H1 (cell line): Measurements from ENCODE around the gene LHFPL6. TPM values are rescaled to one million over a fixed set of nuclear protein-coding genes. Genes with fewer than 3 reads are reported as not detected.

Experiments
- CTCF ChIA-PET: fragments of 300-600 bp; sonication (Branson Sonifier 250); formaldehyde crosslinking; loops from one replicate; lab custom pipeline; 2021; ENCODE audit not compliant: partially characterized antibody; lab: Charles Lee
- POLR2A ChIA-PET: fragments of 300-600 bp; sonication (Branson Sonifier 250); formaldehyde crosslinking; loops from one replicate; lab custom pipeline; 2021; ENCODE audit warnings: inconsistent platforms; ENCODE audit not compliant: partially characterized antibody; lab: Charles Lee
- DNase-seq, 2 experiments: peaks; one replicate each; pipeline versions ENCODE4 v3.0.0 to v3.0.0-alpha.2; 2010 to 2022; ENCODE audit warnings: low spot score in 2 of 2, low read depth in 1 of 2, mixed read lengths in 1 of 2
- FAIRE-seq: peaks from 2 replicates; lab custom pipeline; 2011; peaks lifted over from hg19 to GRCh38; lab: Jason Lieb, UNC
- H2AFZ ChIP-seq: 2 replicates; pipeline ENCODE4 v1.8.1; 2012; ENCODE audit warnings: low read length, inconsistent platforms
- H2AK5ac ChIP-seq: 2 replicates; pipeline ENCODE4 v1.6.1; 2013; ENCODE audit warnings: low read depth, low read length
- H2BK120ac ChIP-seq: replicated peaks from 2 replicates; pipeline ENCODE3; 2013; ENCODE audit warnings: low read depth, low read length, inconsistent platforms
- H2BK12ac ChIP-seq: 2 replicates; pipeline ENCODE4 v1.6.1; 2013; ENCODE audit warnings: low read depth, low read length
- H2BK15ac ChIP-seq: 2 replicates; pipeline ENCODE4 v1.6.1; 2013; ENCODE audit warnings: low read length
- H2BK20ac ChIP-seq: 2 replicates; pipeline ENCODE4 v1.6.1; 2013; ENCODE audit warnings: low read length
- H2BK5ac ChIP-seq: 2 replicates; pipeline ENCODE4 v1.6.1; 2013; ENCODE audit warnings: low read depth, low read length
- H3K14ac ChIP-seq: 2 replicates; pipeline ENCODE4 v1.6.1; 2013; ENCODE audit warnings: inconsistent platforms; ENCODE audit not compliant: insufficient read length
- H3K18ac ChIP-seq: 2 replicates; pipeline ENCODE4 v1.6.1; 2013; ENCODE audit warnings: low read length; ENCODE audit errors: extremely low read depth
- H3K23ac ChIP-seq: 2 replicates; pipeline ENCODE4 v1.6.1; 2013; ENCODE audit warnings: inconsistent platforms; ENCODE audit not compliant: insufficient read length
- H3K23me2 ChIP-seq: 2 replicates; pipeline ENCODE4 v1.6.1; 2013; ENCODE audit warnings: low read depth, low read length
- H3K27ac ChIP-seq: 2 replicates; pipeline ENCODE4 v1.6.1; 2011; ENCODE audit warnings: low read depth, low read length, inconsistent platforms
- H3K27me3 ChIP-seq, 4 experiments: replicated peaks in 1 of 4; 1 replicate in 1 of 4; 2 replicates in 3 of 4; pipeline versions ENCODE4 v1.6.1 to v1.8.1; 2011 to 2013; ENCODE audit warnings: low read length in 3 of 4, mild to moderate bottlenecking in 3 of 4, inconsistent platforms in 2 of 4, mixed read lengths in 2 of 4, moderate library complexity in 1 of 4; ENCODE audit not compliant: control insufficient read depth in 3 of 4, insufficient read depth in 3 of 4; ENCODE audit errors: extremely low read depth in 1 of 4
- H3K36me3 ChIP-seq, 4 experiments: 2 replicates each; pipeline versions ENCODE4 v1.6.1 to v1.8.1; 2011 to 2013; ENCODE audit warnings: mild to moderate bottlenecking in 4 of 4, low read length in 3 of 4, moderate library complexity in 2 of 4, control low read depth in 1 of 4, inconsistent platforms in 1 of 4; ENCODE audit not compliant: insufficient read depth in 4 of 4, control insufficient read depth in 2 of 4
- H3K4ac ChIP-seq: replicated peaks from 2 replicates; pipeline ENCODE3; 2013; ENCODE audit warnings: low read length, low read depth, mixed read lengths, inconsistent platforms; ENCODE audit not compliant: insufficient read length
- H3K4me1 ChIP-seq, 4 experiments: replicated peaks in 1 of 4; 1 replicate in 1 of 4; 2 replicates in 3 of 4; pipeline versions ENCODE4 v1.6.1 to v1.8.1; 2011 to 2013; ENCODE audit warnings: low read length in 3 of 4, inconsistent platforms in 2 of 4, mixed read lengths in 1 of 4; ENCODE audit not compliant: insufficient read depth in 4 of 4, control insufficient read depth in 3 of 4
- H3K4me2 ChIP-seq, 2 experiments: 2 replicates each; pipeline versions ENCODE4 v1.6.1 to v1.8.1; 2011 to 2013; ENCODE audit warnings: low read depth in 2 of 2, low read length in 2 of 2, control low read depth in 1 of 2, inconsistent platforms in 1 of 2, mild to moderate bottlenecking in 1 of 2; ENCODE audit not compliant: insufficient read depth in 1 of 2
- H3K4me3 ChIP-seq, 4 experiments: fragments of 200-600, 300-600 bp in 1 of 4; sonication (generic), shearing (Covaris generic), sonication (Bioruptor Twin) in 1 of 4; 2 replicates each; pipeline versions ENCODE4 v1.5.1 to v1.8.1; 2011 to 2016; ENCODE audit warnings: low read length in 4 of 4, low read depth in 3 of 4, control low read depth in 2 of 4, inconsistent platforms in 2 of 4, mild to moderate bottlenecking in 2 of 4, mixed read lengths in 1 of 4, moderate library complexity in 1 of 4; ENCODE audit not compliant: insufficient read depth in 2 of 4; ENCODE audit errors: extremely low read depth in 1 of 4
- H3K56ac ChIP-seq: replicated peaks from 2 replicates; pipeline ENCODE3; 2013; ENCODE audit warnings: low read depth, mild to moderate bottlenecking, mixed read lengths, low read length, inconsistent platforms; ENCODE audit not compliant: insufficient read length
- H3K79me1 ChIP-seq: 2 replicates; pipeline ENCODE4 v1.6.1; 2013; ENCODE audit warnings: low read depth, low read length, control low read depth
- H3K79me2 ChIP-seq, 2 experiments: 2 replicates each; pipeline versions ENCODE4 v1.6.1 to v1.8.1; 2012 to 2013; ENCODE audit warnings: low read length in 2 of 2, mild to moderate bottlenecking in 2 of 2, inconsistent platforms in 1 of 2; ENCODE audit not compliant: insufficient read depth in 2 of 2, control insufficient read depth in 1 of 2
- H3K9ac ChIP-seq, 4 experiments: replicated peaks in 1 of 4; 1 replicate in 1 of 4; 2 replicates in 3 of 4; pipeline versions ENCODE4 v1.6.1 to v1.8.1; 2011 to 2013; ENCODE audit warnings: low read depth in 3 of 4, low read length in 3 of 4, control low read depth in 2 of 4, mild to moderate bottlenecking in 2 of 4, moderate library complexity in 2 of 4, inconsistent platforms in 1 of 4; ENCODE audit errors: extremely low read depth in 1 of 4
- H3K9me3 ChIP-seq, 2 experiments: 2 replicates each; pipeline versions ENCODE4 v1.6.1 to v1.8.1; 2012 to 2013; ENCODE audit warnings: mild to moderate bottlenecking in 2 of 2, moderate library complexity in 2 of 2, control low read depth in 1 of 2, inconsistent platforms in 1 of 2, low read depth in 1 of 2, low read length in 1 of 2, mixed read lengths in 1 of 2; ENCODE audit not compliant: insufficient read depth in 2 of 2
- H4K20me1 ChIP-seq, 2 experiments: replicated peaks in 1 of 2; 2 replicates each; pipeline versions ENCODE3 to v1.8.1; 2011 to 2013; ENCODE audit warnings: inconsistent platforms in 2 of 2, low read length in 2 of 2, mild to moderate bottlenecking in 1 of 2; ENCODE audit not compliant: insufficient read depth in 2 of 2, control insufficient read depth in 1 of 2
- H4K5ac ChIP-seq: 2 replicates; pipeline ENCODE4 v1.6.1; 2013; ENCODE audit warnings: low read length, low read depth, mixed read lengths, inconsistent platforms; ENCODE audit not compliant: insufficient read length
- H4K8ac ChIP-seq: 2 replicates; pipeline ENCODE4 v1.8.0; 2013; ENCODE audit warnings: mild to moderate bottlenecking, moderate library complexity, low read length, inconsistent platforms; ENCODE audit not compliant: insufficient read depth; ENCODE audit errors: extremely low read depth
- H4K91ac ChIP-seq: replicated peaks from 2 replicates; pipeline ENCODE3; 2013; ENCODE audit warnings: low read length, mixed read lengths, inconsistent platforms; ENCODE audit not compliant: insufficient read length
- ASH2L ChIP-seq: fragments of 200-600, 300-600 bp; sonication (generic); IDR thresholded peaks from one replicate; pipeline ENCODE4 v1.7.1; 2017; ENCODE audit warnings: low read length
- CHD1 ChIP-seq: IDR thresholded peaks from 2 replicates; pipeline ENCODE4 v1.6.1; 2012; ENCODE audit warnings: low read depth, low read length, improper control_type of control experiment
- CHD2 ChIP-seq: IDR thresholded peaks from 2 replicates; pipeline ENCODE4 v1.6.1; 2012; ENCODE audit warnings: low read length, improper control_type of control experiment
- CTCF ChIP-seq, 3 experiments: IDR thresholded peaks; 1 replicate in 2 of 3; 2 replicates in 1 of 3; pipeline versions ENCODE4 v1.5.1 to v1.6.1; 2011; ENCODE audit warnings: low read length in 3 of 3, mild to moderate bottlenecking in 3 of 3, inconsistent platforms in 2 of 3, low read depth in 1 of 3, moderate library complexity in 1 of 3; ENCODE audit not compliant: insufficient read depth in 1 of 3; ENCODE audit errors: control extremely low read depth in 1 of 3
- HDAC6 ChIP-seq: IDR thresholded peaks from one replicate; pipeline ENCODE4 v1.7.1; 2012; ENCODE audit warnings: low read depth, mild to moderate bottlenecking, inconsistent platforms, low read length, moderate library complexity
- JUND ChIP-seq: IDR thresholded peaks from 2 replicates; pipeline ENCODE4 v1.6.1; 2011; ENCODE audit warnings: mild to moderate bottlenecking, improper control_type of control experiment, low read length
- KDM5A ChIP-seq: fragments of 200-600 bp; IDR thresholded peaks from 2 replicates; pipeline ENCODE4 v1.7.1; 2012; ENCODE audit warnings: mild to moderate bottlenecking, low read length, inconsistent platforms, mixed read lengths
- NRF1 ChIP-seq: IDR thresholded peaks from 2 replicates; pipeline ENCODE4 v1.6.1; 2011; ENCODE audit warnings: mild to moderate bottlenecking, low read depth, low read length, improper control_type of control experiment
- RAD21 ChIP-seq, 2 experiments: IDR thresholded peaks in 1 of 2; conservative IDR thresholded peaks in 1 of 2; 2 replicates each; pipeline ENCODE4 v1.6.1; 2011; ENCODE audit warnings: low read depth in 2 of 2, low read length in 2 of 2, improper control_type of control experiment in 1 of 2, inconsistent platforms in 1 of 2, mild to moderate bottlenecking in 1 of 2, moderate library complexity in 1 of 2
- RBBP5 ChIP-seq: IDR thresholded peaks from 2 replicates; pipeline ENCODE4 v1.7.1; 2012; ENCODE audit warnings: low read depth, mild to moderate bottlenecking, inconsistent platforms, low read length, moderate library complexity, borderline replicate concordance
- RXRA ChIP-seq: IDR thresholded peaks from 2 replicates; pipeline ENCODE4 v1.6.1; 2011; ENCODE audit warnings: low read depth, mild to moderate bottlenecking, low read length, moderate library complexity; ENCODE audit not compliant: insufficient read depth
- TAF1 ChIP-seq: IDR thresholded peaks from 2 replicates; pipeline ENCODE4 v1.6.1; 2011; ENCODE audit warnings: mild to moderate bottlenecking, low read depth, low read length
- WGBS, 2 experiments: shearing (Covaris generic) in 1 of 2; methylation state at CpG; one replicate each; pipeline versions ENCODE4 v1.1.6 to v1.1.7; 2013 to 2015; ENCODE audit warnings: low lambda C conversion rate in 2 of 2, mixed read lengths in 2 of 2, inconsistent platforms in 1 of 2, low coverage in 1 of 2, missing lambda C conversion rate in 1 of 2; ENCODE audit not compliant: insufficient replicate concordance in 2 of 2, insufficient coverage in 1 of 2, insufficient read length in 1 of 2; ENCODE audit errors: extremely low coverage in 1 of 2, missing lambda C conversion rate in 1 of 2; 5-methylcytosine and 5-hydroxymethylcytosine counted together
- polyA plus RNA-seq, 7 experiments: library from polyadenylated mRNA; depleted of rRNA in 3 of 7; stranded (reverse) in 5 of 7; unstranded in 2 of 7; fragments of >200 nt in 5 of 7; fragments of 200-250 nt in 2 of 7; gene quantifications; 1 replicate in 5 of 7; 2 replicates in 1 of 7; 4 replicates in 1 of 7; pipeline versions ENCODE4 v1.2.1 to v1.2.3, GENCODE V29; 2011 to 2013; ENCODE audit warnings: missing spikeins in 2 of 7, mixed read lengths in 2 of 7
- total RNA-seq: library from RNA; stranded (reverse); fragmentation: NEBNext Ultra II Directional; extraction: Animal tissue kit (Norgen Biotek cat#: 25700); gene quantifications from 2 replicates; pipeline ENCODE4 v1.2.1, GENCODE V29; 2021

The LHFPL6 gene
- total and polyA plus RNA-seq, 2 of the 8 experiments (the other 6 are each of a cell fraction or from before 2014, with no cell fraction given): 7.6 to 17.0 TPM

GRCh38 chr13:39597838-39598237 is 5.2 kb downstream of the LHFPL6 start:
- Histone ChIP-seq H3K79me2 (no peaks in the 10 kb centered on the region; a peak in 1 of 4 replicates), H4K8ac (no peak overlapping the region), H3K27me3 (peaks cover 0 to 6% (median 2%) of the 10 kb centered on the region in 4 experiments; a peak in 2 of 7 replicates), H3K23me2 (peaks cover 1% of the 10 kb centered on the region; the same call in 1 of the 2 replicates), H2BK15ac (no peak overlapping the region), H3K79me1 (no peaks in the 10 kb centered on the region), H3K36me3 (no peaks in the 10 kb centered on the region), H3K4me1 (peaks cover 0 to 4% (median 2%) of the 10 kb centered on the region in 4 experiments; a peak in 2 of 7 replicates), H2BK20ac (no peak overlapping the region), H2BK12ac (no peak overlapping the region), H4K5ac (no peak overlapping the region), H2AFZ (no peak overlapping the region), H4K91ac (no peak overlapping the region), H3K23ac (no peak overlapping the region), H2AK5ac (no peak overlapping the region), H3K4me3 (no peak overlapping the region), H3K9me3 (no peaks in the 10 kb centered on the region), H4K20me1 (no peaks in the 10 kb centered on the region), H2BK5ac (no peak overlapping the region), H3K27ac (no peak overlapping the region), H2BK120ac (no peak overlapping the region), H3K9ac (no peak overlapping the region), H3K4me2 (no peak overlapping the region), H3K56ac (no peak overlapping the region), H3K14ac (no peak overlapping the region), H3K18ac (no peak overlapping the region), H3K4ac (no peak overlapping the region)
- FAIRE-seq (no peak), DNase-seq (no peak)
- POLR2A ChIA-PET: no interaction called here
- CTCF ChIA-PET: interaction anchor here (1.3 to 3.8 kb wide), 5 partner anchors 10 to 322 kb away, joined by 3 to 29 read pairs (median 4); no protein-coding TSS in a partner anchor
- 91% methylated on average over 2 of the region's 2 CpGs; no CpG with 5 or more reads in 1 of the 2 experiments for WGBS, 2 experiments
- TF ChIP-seq HDAC6: no peak
- no peak for TF ChIP-seq CTCF (IDR thresholded peaks at IDR 0.05; ENCODE audit: control extremely low read depth in 1 of 3, insufficient read depth in 1 of 3, low read depth in 1 of 3, low read length in 3 of 3)
- TF ChIP-seq ASH2L: no peak
- TF ChIP-seq RXRA: no peak
- TF ChIP-seq RBBP5: no peak
- no peak for TF ChIP-seq JUND
- TF ChIP-seq KDM5A: no peak
- no peak for TF ChIP-seq TAF1
- TF ChIP-seq NRF1: no peak
- no peak for TF ChIP-seq RAD21 (IDR thresholded peaks at IDR 0.05 in 1 of 2, conservative IDR thresholded peaks at IDR 0.05 in 1 of 2; ENCODE audit: low read depth in 2 of 2, low read length in 2 of 2)
- TF ChIP-seq CHD1: no peak
- no peak for TF ChIP-seq CHD2
